NCI-H146 treated with DMSO at 0.1 percent for 48 hours (cell line): ENCODE results near the gene PPP1R12A.
"Not testable (repeated sequence)": the region's sequence is repeated elsewhere in the genome, so short reads cannot be mapped to it uniquely, and the experiment has no call there.

ENCODE experiments used
- DNase-seq: peaks from one replicate; lab custom pipeline; 2025; ENCODE audit not compliant: unreplicated experiment; lab: John Stamatoyannopoulos, UW

Gene PPP1R12A

GRCh38 chr12:79895071-79895470 is 39.8 kb downstream of the PPP1R12A start:
- no peak for DNase-seq

- DNase-seq: no peak
These were observed 43.3 kb downstream of the PPP1R12A start for GRCh38 chr12:79891506-79892162.

GRCh38 chr12:79887890-79888289 is 47.0 kb downstream of the PPP1R12A start:
- DNase-seq: no peak

GRCh38 chr12:79886917-79887519 is 47.9 kb downstream of the PPP1R12A start:
- no peak for DNase-seq

GRCh38 chr12:79885911-79886490 is 48.9 kb downstream of the PPP1R12A start:
- DNase-seq: no peak

- no peak for DNase-seq
These were observed 50.4 kb downstream of the PPP1R12A start for GRCh38 chr12:79884401-79885006.

- no peak for DNase-seq
These were observed 51.7 kb downstream of the PPP1R12A start for GRCh38 chr12:79883216-79883615.

GRCh38 chr12:79881351-79881750 is 53.5 kb downstream of the PPP1R12A start:
- no peak for DNase-seq

GRCh38 chr12:79878506-79878905 is 56.4 kb downstream of the PPP1R12A start:
- DNase-seq: not testable (repeated sequence)

GRCh38 chr12:79877246-79877645 is 57.7 kb downstream of the PPP1R12A start:
- no peak for DNase-seq

- DNase-seq: no peak
These were observed 60.2 kb downstream of the PPP1R12A start for GRCh38 chr12:79874665-79875064.

GRCh38 chr12:79873201-79873600 is 61.7 kb downstream of the PPP1R12A start:
- no peak for DNase-seq

- DNase-seq: no peak
These were observed 63.3 kb downstream of the PPP1R12A start for GRCh38 chr12:79871621-79872020.

GRCh38 chr12:79870916-79871315 is 64.0 kb downstream of the PPP1R12A start:
- DNase-seq: no peak

- no peak for DNase-seq
These were observed 75.3 kb downstream of the PPP1R12A start for GRCh38 chr12:79859646-79860045.

GRCh38 chr12:79858518-79858917 is 76.4 kb downstream of the PPP1R12A start:
- no peak for DNase-seq

- DNase-seq: no peak
These were observed 77.2 kb downstream of the PPP1R12A start for GRCh38 chr12:79857675-79858074.

- DNase-seq: no peak
These were observed 84.1 kb downstream of the PPP1R12A start for GRCh38 chr12:79850610-79851299.

GRCh38 chr12:79848339-79848738 is 86.6 kb downstream of the PPP1R12A start:
- DNase-seq: peak; percentile 29

- no peak for DNase-seq
These were observed 87.5 kb downstream of the PPP1R12A start for GRCh38 chr12:79847417-79847816.

GRCh38 chr12:79844693-79845092 is 90.2 kb downstream of the PPP1R12A start:
- no peak for DNase-seq

GRCh38 chr12:79843978-79844377 is 90.9 kb downstream of the PPP1R12A start:
- no peak for DNase-seq
